Breast epithelium (tissue), 4 donors: ENCODE data around the gene NAPB. TPM values are rescaled to one million over a fixed set of nuclear protein-coding genes. Genes with fewer than 3 reads are reported as not detected.

Experiments used
- DNase-seq, 2 donors: peaks; one replicate each; pipeline ENCODE4 v3.0.0-alpha.2; 2019; ENCODE audit warnings: low spot score in 2 of 2
- H3K27ac ChIP-seq, 2 donors: fragments of 200-600 bp; sonication (generic) in 1 of 2; one replicate each; pipeline ENCODE4 v1.5.1; 2016 to 2019; ENCODE audit warnings: mild to moderate bottlenecking in 1 of 2
- H3K27me3 ChIP-seq, 2 donors: fragments of 200-600 bp; sonication (generic) in 1 of 2; one replicate each; pipeline versions ENCODE4 v1.5.1 to v1.6.0; 2017 to 2019; ENCODE audit warnings: control low read depth in 1 of 2, mild to moderate bottlenecking in 1 of 2
- H3K36me3 ChIP-seq: fragments of 200-600 bp; one replicate; pipeline ENCODE4 v1.5.1; 2019
- H3K4me1 ChIP-seq, 2 donors: fragments of 200-600 bp; sonication (generic); one replicate each; pipeline ENCODE4 v1.5.1; 2016 to 2019; ENCODE audit warnings: control low read depth in 1 of 2
- H3K4me3 ChIP-seq, 3 donors: fragments of 200-600 bp; sonication (generic); 1 replicate in 2 of 3; 2 replicates in 1 of 3; pipeline ENCODE4 v1.5.1; 2016 to 2019; ENCODE audit warnings: mild to moderate bottlenecking in 3 of 3, moderate library complexity in 2 of 3
- H3K9me3 ChIP-seq, 2 donors: fragments of 200-600 bp; sonication (generic) in 1 of 2; one replicate each; pipeline ENCODE4 v1.5.1; 2016 to 2019; ENCODE audit warnings: control low read depth in 1 of 2
- CTCF ChIP-seq, 3 donors: fragments of 450-650 bp; IDR thresholded peaks; one replicate each; pipeline ENCODE4 v1.5.1; 2016 to 2017; ENCODE audit warnings: antibody characterized with exemption in 3 of 3, mild to moderate bottlenecking in 3 of 3, moderate library complexity in 3 of 3
- POLR2A ChIP-seq: fragments of 450-650 bp; IDR thresholded peaks from one replicate; pipeline ENCODE4 v1.6.1; 2016; ENCODE audit warnings: antibody characterized with exemption, mild to moderate bottlenecking, moderate library complexity
- POLR2AphosphoS5 ChIP-seq, 3 donors: sonication (generic); formaldehyde crosslinking; IDR thresholded peaks; one replicate each; pipeline ENCODE4 v1.6.1; 2017; ENCODE audit warnings: antibody characterized with exemption in 3 of 3
- intact Hi-C: fragments of 100-400 bp; cut with DNase I; formaldehyde crosslinking; loops from one replicate; pipeline ENCODE4 v1.15.1; 2023; ENCODE audit warnings: low total_unique reads
- total RNA-seq, 3 donors: library from RNA; depleted of rRNA; stranded (reverse); fragments of >200 nt; gene quantifications; one replicate each; pipeline ENCODE4 v1.1.0, GENCODE V29; 2016

The NAPB gene
- total RNA-seq, 3 donors from 2014 or later = 10.4 to 20.1 (median 16.1) TPM

- Histone ChIP-seq H3K9me3 (no peaks in the 10 kb centered on the region), H3K36me3 (no peaks in the 10 kb centered on the region), H3K4me1 (no peaks in the 10 kb centered on the region), H3K27me3 (no peaks in the 10 kb centered on the region), H3K4me3 (no peak overlapping the region), H3K27ac (no peak overlapping the region)
- DNase-seq = no peak
- intact Hi-C loops = no loop called here
- TF ChIP-seq CTCF (IDR thresholded peaks at IDR 0.05) (no peak), POLR2A (no peak), POLR2AphosphoS5 (IDR thresholded peaks at IDR 0.05) (no peak)
These were observed 23.3 kb downstream of the NAPB start for GRCh38 chr20:23397961-23398360.

GRCh38 chr20:23396950-23397627 is 24.2 kb downstream of the NAPB start:
- intact Hi-C loops = no loop called here
- TF ChIP-seq POLR2A = no peak
- TF ChIP-seq CTCF (IDR thresholded peaks at IDR 0.05) = no peak
- no peak for TF ChIP-seq POLR2AphosphoS5 (IDR thresholded peaks at IDR 0.05)
- DNase-seq = no peak
- no peaks in the 10 kb centered on the region for H3K27me3 ChIP-seq
- no peaks in the 10 kb centered on the region for H3K36me3 ChIP-seq
- H3K27ac ChIP-seq = no peak overlapping the region
- no peaks in the 10 kb centered on the region for H3K4me1 ChIP-seq
- no peaks in the 10 kb centered on the region for H3K9me3 ChIP-seq
- no peak overlapping the region for H3K4me3 ChIP-seq

GRCh38 chr20:23393996-23394775 is 27.1 kb downstream of the NAPB start:
- no peak for TF ChIP-seq POLR2A
- no peak for TF ChIP-seq CTCF (IDR thresholded peaks at IDR 0.05)
- peak in 1 of 3 donors; percentile 28 for TF ChIP-seq POLR2AphosphoS5 (IDR thresholded peaks at IDR 0.05)
- H3K4me1 ChIP-seq = no peaks in the 10 kb centered on the region
- intact Hi-C loops = no loop called here
- no peak overlapping the region for H3K4me3 ChIP-seq
- DNase-seq = peak; percentile 42 to 54
- H3K27me3 ChIP-seq = no peaks in the 10 kb centered on the region
- peak overlapping the region; percentile 37 to 67 for H3K27ac ChIP-seq
- no peaks in the 10 kb centered on the region for H3K36me3 ChIP-seq
- H3K9me3 ChIP-seq = no peaks in the 10 kb centered on the region

GRCh38 chr20:23391707-23392310 is 29.5 kb downstream of the NAPB start:
- DNase-seq = no peak
- TF ChIP-seq POLR2AphosphoS5 (IDR thresholded peaks at IDR 0.05) (no peak), POLR2A (no peak), CTCF (IDR thresholded peaks at IDR 0.05) (no peak)
- Histone ChIP-seq H3K4me1 (no peaks in the 10 kb centered on the region), H3K9me3 (no peaks in the 10 kb centered on the region), H3K4me3 (no peak overlapping the region), H3K36me3 (no peaks in the 10 kb centered on the region), H3K27ac (no peak overlapping the region), H3K27me3 (no peaks in the 10 kb centered on the region)
- intact Hi-C loops = no loop called here
